NCI-H345 (cell line): ENCODE data around the gene HOXD13.

Experiments used
- DNase-seq: peaks from one replicate; lab custom pipeline; 2025; lab: John Stamatoyannopoulos, UW

HOXD13 gene

GRCh38 chr2:176132205-176133171 is 40.0 kb downstream of the HOXD13 start:
- no peak for DNase-seq

GRCh38 chr2:176133389-176133788 is 40.9 kb downstream of the HOXD13 start:
- no peak for DNase-seq

- DNase-seq, result no peak
Measured at GRCh38 chr2:176134035-176134434, 41.5 kb downstream of the HOXD13 start.

- DNase-seq, result peak; percentile 19
Measured at GRCh38 chr2:176135035-176135440, 42.5 kb downstream of the HOXD13 start.

- no peak for DNase-seq
Measured at GRCh38 chr2:176136374-176137251, 44.1 kb downstream of the HOXD13 start.

- no peak for DNase-seq
Measured at GRCh38 chr2:176137252-176137580, 44.7 kb downstream of the HOXD13 start.

GRCh38 chr2:176137906-176138305 is 45.4 kb downstream of the HOXD13 start:
- DNase-seq, result no peak

- DNase-seq, result no peak
Measured at GRCh38 chr2:176138526-176138922, 46.0 kb downstream of the HOXD13 start.

- no peak for DNase-seq
Measured at GRCh38 chr2:176138923-176139660, 46.6 kb downstream of the HOXD13 start.

- no peak for DNase-seq
Measured at GRCh38 chr2:176139661-176140512, 47.4 kb downstream of the HOXD13 start.

- DNase-seq, result peak; percentile 81
Measured at GRCh38 chr2:176140513-176141317, 48.2 kb downstream of the HOXD13 start.

GRCh38 chr2:176142281-176142680 is 49.8 kb downstream of the HOXD13 start:
- DNase-seq, result no peak
